PFSK-1 (cell line): ENCODE data around the gene SUN5.

ENCODE experiments used
- REST ChIP-seq, 2 experiments: IDR thresholded peaks; 2 replicates each; pipeline versions ENCODE4 v1.6.1 to v1.8.0; 2011 to 2012; ENCODE audit warnings: low read depth in 2 of 2, low read length in 2 of 2, control low read depth in 1 of 2, inconsistent platforms in 1 of 2, mild to moderate bottlenecking in 1 of 2, moderate library complexity in 1 of 2; ENCODE audit not compliant: insufficient read depth in 1 of 2
- SIN3A ChIP-seq: IDR thresholded peaks from 2 replicates; pipeline ENCODE4 v1.6.1; 2012; ENCODE audit warnings: mild to moderate bottlenecking, low read length, moderate library complexity, borderline replicate concordance; ENCODE audit not compliant: insufficient read depth
- TAF1 ChIP-seq: IDR thresholded peaks from 2 replicates; pipeline ENCODE4 v1.6.1; 2012; ENCODE audit warnings: low read length, control low read depth, borderline replicate concordance; ENCODE audit not compliant: insufficient read depth

- TF ChIP-seq SIN3A (no peak), TAF1 (no peak), REST (IDR thresholded peaks at IDR 0.05; ENCODE audit: insufficient read depth in 1 of 2, low read depth in 2 of 2, low read length in 2 of 2) (no peak)
These were observed 8.3 kb upstream of the SUN5 start for GRCh38 chr20:33012327-33013189.
